Measurements from ENCODE around the gene CCDC27.
A peak's percentile ranks its signal among the peaks of the same experiment; 100 is the strongest.
"Not testable (repeated sequence)": the region's sequence is repeated elsewhere in the genome, so short reads cannot be mapped to it uniquely, and the experiment has no call there.

Gene CCDC27

DNA sequence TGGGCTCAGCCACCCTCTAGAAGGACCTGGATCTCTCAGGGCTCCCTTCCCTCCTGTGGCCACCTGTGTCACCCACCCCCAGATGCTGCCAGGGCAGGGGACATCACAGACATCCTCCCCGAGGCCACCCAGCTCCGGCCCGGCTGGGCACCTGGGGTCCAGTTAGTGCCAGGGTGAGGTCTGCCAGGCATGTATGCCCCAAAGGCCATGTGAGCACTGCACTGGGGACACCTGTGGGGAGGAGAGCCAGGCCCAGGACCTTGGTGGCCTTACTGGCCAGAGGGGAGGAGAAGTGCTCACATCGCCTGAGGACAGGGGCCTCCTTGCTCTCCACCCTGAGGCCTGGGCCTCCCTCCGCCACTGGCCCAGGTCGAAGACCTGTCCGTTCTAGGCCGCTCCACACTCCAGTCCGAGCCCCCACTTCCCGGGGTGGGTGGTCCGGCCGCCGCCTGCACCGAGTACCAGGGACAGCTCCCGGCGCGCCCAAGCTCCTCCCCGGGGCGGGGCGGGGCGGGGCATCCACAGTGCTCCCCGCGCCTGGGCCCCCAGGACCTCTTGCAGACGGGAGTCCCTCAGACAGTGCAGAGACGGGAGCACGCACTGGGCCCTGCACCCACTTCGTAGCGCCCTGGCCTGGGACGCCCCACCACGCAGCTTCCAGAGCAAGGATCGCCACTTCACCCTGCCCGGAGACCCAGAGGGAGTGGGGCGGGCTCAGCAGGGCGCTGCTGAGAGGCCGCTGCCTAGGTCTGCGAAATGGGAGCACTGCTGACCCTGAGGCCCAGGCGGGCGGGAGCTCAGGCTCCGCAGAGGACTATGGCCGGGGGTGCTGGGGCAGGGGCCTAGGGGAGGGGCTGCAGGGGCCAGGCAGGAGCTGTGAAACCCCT lies 34.3 kb upstream of the CCDC27 start:
- TF ChIP-seq, protein P1, sequence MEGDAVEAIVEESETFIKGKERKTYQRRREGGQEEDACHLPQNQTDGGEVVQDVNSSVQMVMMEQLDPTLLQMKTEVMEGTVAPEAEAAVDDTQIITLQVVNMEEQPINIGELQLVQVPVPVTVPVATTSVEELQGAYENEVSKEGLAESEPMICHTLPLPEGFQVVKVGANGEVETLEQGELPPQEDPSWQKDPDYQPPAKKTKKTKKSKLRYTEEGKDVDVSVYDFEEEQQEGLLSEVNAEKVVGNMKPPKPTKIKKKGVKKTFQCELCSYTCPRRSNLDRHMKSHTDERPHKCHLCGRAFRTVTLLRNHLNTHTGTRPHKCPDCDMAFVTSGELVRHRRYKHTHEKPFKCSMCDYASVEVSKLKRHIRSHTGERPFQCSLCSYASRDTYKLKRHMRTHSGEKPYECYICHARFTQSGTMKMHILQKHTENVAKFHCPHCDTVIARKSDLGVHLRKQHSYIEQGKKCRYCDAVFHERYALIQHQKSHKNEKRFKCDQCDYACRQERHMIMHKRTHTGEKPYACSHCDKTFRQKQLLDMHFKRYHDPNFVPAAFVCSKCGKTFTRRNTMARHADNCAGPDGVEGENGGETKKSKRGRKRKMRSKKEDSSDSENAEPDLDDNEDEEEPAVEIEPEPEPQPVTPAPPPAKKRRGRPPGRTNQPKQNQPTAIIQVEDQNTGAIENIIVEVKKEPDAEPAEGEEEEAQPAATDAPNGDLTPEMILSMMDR (conservative IDR thresholded peaks at IDR 0.05; ENCODE audit: low read depth, low read length): no peak
- no peak overlapping the region for H3K4me3 ChIP-seq (ENCODE audit: low read depth, low read length)
- DNase-seq (ENCODE audit: low read depth): no peak

DNA sequence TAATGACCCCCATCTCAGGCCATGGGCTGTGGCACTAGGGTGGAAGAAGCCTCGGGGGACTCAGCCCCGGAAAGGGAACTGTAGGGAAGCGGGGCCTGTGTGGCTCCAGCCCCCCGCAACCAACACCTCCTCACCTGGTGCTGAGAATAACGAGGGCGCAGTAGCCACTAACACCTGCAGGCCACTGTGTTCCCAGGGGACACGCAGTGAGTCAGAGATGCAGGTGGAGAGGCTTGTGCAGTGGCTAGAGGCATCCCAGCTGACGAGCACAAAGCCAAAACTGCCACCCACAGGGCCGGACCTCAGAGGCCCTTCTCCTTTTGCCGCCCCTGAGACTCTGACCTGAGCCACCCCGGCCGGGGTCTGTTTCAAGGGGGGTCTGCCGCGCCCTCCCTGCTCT lies 33.5 kb upstream of the CCDC27 start:
- TF ChIP-seq, protein P1 (conservative IDR thresholded peaks at IDR 0.05; ENCODE audit: low read depth, low read length): no peak
- no peak for DNase-seq (ENCODE audit: low read depth)
- H3K4me3 ChIP-seq (ENCODE audit: low read depth, low read length): no peak overlapping the region

DNA sequence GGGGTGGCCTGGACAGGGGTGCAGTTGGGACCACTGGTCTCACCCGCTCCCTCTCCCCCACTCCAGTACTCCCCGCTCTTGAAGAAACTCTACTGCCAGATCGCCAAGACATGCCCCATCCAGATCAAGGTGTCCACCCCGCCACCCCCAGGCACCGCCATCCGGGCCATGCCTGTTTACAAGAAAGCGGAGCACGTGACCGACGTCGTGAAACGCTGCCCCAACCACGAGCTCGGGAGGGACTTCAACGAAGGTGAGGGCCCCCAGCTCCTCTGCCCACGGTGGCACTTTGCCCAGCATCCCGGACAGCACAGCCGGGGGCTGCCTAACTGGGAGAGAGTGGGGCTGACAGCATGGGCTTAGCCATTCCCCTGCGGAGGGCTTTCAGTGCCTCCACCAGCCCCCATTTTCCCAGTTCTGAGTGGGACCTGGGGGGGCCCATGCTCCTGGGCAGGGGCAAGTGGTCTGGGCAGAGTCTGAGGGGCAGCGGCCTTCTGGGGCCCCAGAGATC lies 30.2 kb upstream of the CCDC27 start:
- DNase-seq (ENCODE audit: low read depth): no peak
- no peak overlapping the region for H3K4me3 ChIP-seq (ENCODE audit: low read depth, low read length)
- TF ChIP-seq, protein P1 (conservative IDR thresholded peaks at IDR 0.05; ENCODE audit: low read depth, low read length): no peak

DNA sequence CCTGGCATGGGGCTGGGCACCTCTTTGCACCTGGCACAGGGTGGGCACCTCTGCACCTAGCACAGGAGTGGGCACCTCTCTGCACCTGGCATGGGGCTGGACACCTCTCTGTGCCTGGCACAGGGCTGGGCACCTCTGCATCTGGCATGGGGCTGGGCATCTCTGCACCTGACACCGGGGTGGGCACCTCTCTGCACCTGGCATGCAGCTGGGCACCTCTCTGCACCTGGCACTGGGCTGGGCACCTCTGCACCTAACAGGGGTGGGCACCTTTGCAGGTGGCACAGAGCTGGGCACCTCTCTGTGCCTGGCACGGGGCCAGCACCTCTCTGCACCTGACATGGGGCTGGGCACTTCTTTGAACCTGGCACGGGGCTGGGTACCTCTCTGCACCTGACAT lies 29.4 kb upstream of the CCDC27 start:
- H3K4me3 ChIP-seq (ENCODE audit: low read depth, low read length): no peak overlapping the region
- DNase-seq (ENCODE audit: low read depth): no peak
- TF ChIP-seq, protein P1 (conservative IDR thresholded peaks at IDR 0.05; ENCODE audit: low read depth, low read length): no peak

DNA sequence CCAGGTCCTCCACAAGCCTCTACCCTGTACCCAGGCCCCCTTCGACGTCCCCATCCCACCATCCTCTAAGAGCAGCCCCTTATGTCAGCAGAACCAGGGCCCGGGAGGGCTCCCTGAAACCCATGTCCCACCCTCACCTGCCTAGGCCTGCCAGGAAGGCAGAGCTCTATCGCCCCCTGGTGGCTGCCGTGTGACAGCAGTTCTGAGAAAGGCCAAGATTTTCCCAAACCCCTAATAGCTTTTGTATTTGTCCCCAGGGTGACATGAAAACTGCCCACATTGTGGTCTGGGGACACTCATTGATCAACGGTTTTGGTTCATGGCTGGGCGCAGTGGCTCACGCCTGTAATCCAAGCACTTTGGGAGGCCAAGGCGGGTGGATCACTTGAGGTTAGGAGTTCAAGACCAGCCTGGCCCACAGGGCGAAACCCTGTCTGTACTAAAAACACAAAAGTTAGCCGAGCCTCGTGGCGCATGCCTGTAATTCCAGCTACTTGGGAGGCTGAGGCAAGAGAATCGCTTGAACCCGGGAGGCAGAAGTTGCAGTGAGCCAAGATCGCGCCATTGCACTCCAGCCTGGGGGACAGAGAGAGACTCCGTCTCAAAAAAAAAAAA lies 27.7 kb upstream of the CCDC27 start:
- DNase-seq (ENCODE audit: low read depth): peak; percentile 69
- TF ChIP-seq, protein P1 (conservative IDR thresholded peaks at IDR 0.05; ENCODE audit: low read depth, low read length): peak; percentile 96
- not testable (repeated sequence) for H3K4me3 ChIP-seq (ENCODE audit: low read depth, low read length)

DNA sequence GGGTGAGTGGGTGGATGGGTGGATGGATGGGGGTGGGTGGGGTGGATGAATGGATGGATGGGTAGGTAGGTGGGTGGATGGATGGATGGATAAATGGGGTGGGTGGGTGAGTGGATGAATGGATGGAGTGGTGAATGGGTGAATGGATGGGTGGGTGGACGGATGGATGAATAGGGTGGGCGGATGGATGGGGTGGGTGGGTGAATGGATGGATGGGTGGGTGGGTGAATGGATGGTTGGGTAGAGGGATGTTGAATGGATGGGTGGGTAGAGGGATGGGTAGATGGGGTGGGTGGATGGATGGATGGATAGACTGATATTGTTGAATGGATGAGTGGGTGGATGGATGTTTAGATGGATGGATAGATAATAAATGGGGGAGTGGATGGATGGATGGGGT lies 26.9 kb upstream of the CCDC27 start:
- TF ChIP-seq, protein P1 (conservative IDR thresholded peaks at IDR 0.05; ENCODE audit: low read depth, low read length): no peak
- H3K4me3 ChIP-seq (ENCODE audit: low read depth, low read length): no peak overlapping the region
- DNase-seq (ENCODE audit: low read depth): no peak

Data from choroid plexus epithelial cell (primary cell).